Karpas-422 (cell line): Measurements from ENCODE around the gene TXN2. TPM values are rescaled to one million over a fixed set of nuclear protein-coding genes. Genes with fewer than 3 reads are reported as not detected.
"Not testable (repeated sequence)": the region's sequence is repeated elsewhere in the genome, so short reads cannot be mapped to it uniquely, and the experiment has no call there.

Experiments
- DNase-seq: peaks from one replicate; pipeline ENCODE4 v3.0.0-alpha.2; 2015
- H2AFZ ChIP-seq: fragments of 200-600 bp; sonication (generic); 2 replicates; pipeline ENCODE4 v1.6.1; 2014; ENCODE audit warnings: antibody characterized with exemption, low read length, mixed read lengths
- H3K27ac ChIP-seq: fragments of 200-600 bp; sonication (generic); 2 replicates; pipeline ENCODE4 v1.5.1; 2014; ENCODE audit warnings: mild to moderate bottlenecking, low read length, moderate library complexity
- H3K27me3 ChIP-seq: fragments of 200-600 bp; sonication (generic); 2 replicates; pipeline ENCODE4 v1.6.1; 2014; ENCODE audit warnings: low read length, mixed read lengths
- H3K36me3 ChIP-seq: fragments of 200-600 bp; sonication (generic); 2 replicates; pipeline ENCODE4 v1.6.1; 2014; ENCODE audit warnings: low read length, mixed read lengths; ENCODE audit not compliant: insufficient read depth
- H3K4me1 ChIP-seq: fragments of 200-600 bp; sonication (generic); 2 replicates; pipeline ENCODE4 v1.6.1; 2014; ENCODE audit warnings: mild to moderate bottlenecking, low read length, mixed read lengths
- H3K4me2 ChIP-seq: fragments of 200-600 bp; sonication (generic); 2 replicates; pipeline ENCODE4 v1.6.1; 2014; ENCODE audit warnings: low read length, low read depth, mild to moderate bottlenecking; ENCODE audit not compliant: poor library complexity, severe bottlenecking
- H3K4me3 ChIP-seq: fragments of 200-600 bp; sonication (generic); 2 replicates; pipeline ENCODE4 v1.5.1; 2014; ENCODE audit warnings: mild to moderate bottlenecking, antibody characterized with exemption, low read length, mixed read lengths
- H3K79me2 ChIP-seq: fragments of 200-600 bp; sonication (generic); 2 replicates; pipeline ENCODE4 v1.6.1; 2014; ENCODE audit warnings: mild to moderate bottlenecking, low read length, mixed read lengths
- H3K9ac ChIP-seq: fragments of 200-600 bp; sonication (generic); 2 replicates; pipeline ENCODE4 v1.6.0; 2014; ENCODE audit warnings: low read length
- H3K9me2 ChIP-seq: fragments of 200-600 bp; sonication (generic), shearing (Covaris generic); replicated peaks from 2 replicates; pipeline ENCODE4 v1.6.0; 2014; ENCODE audit warnings: mild to moderate bottlenecking, low read length, moderate library complexity; ENCODE audit not compliant: insufficient read depth
- H3K9me3 ChIP-seq: fragments of 300-700, 200-600 bp; sonication (generic); 2 replicates; pipeline ENCODE4 v1.6.1; 2014; ENCODE audit warnings: low read length, mixed read lengths
- H4K20me1 ChIP-seq: fragments of 200-600 bp; sonication (generic); 2 replicates; pipeline ENCODE4 v1.6.1; 2014; ENCODE audit warnings: mild to moderate bottlenecking, antibody characterized with exemption, low read length, low read depth; ENCODE audit not compliant: insufficient read depth
- total RNA-seq: library from RNA; depleted of rRNA; stranded (reverse); fragments of >200 nt; shearing (Covaris generic); gene quantifications from 2 replicates; pipeline ENCODE4 v1.2.3, GENCODE V29; 2014; ENCODE audit warnings: low replicate concordance

Gene TXN2
- total RNA-seq, 1 experiment from 2014 or later = 26.7 TPM

DNA sequence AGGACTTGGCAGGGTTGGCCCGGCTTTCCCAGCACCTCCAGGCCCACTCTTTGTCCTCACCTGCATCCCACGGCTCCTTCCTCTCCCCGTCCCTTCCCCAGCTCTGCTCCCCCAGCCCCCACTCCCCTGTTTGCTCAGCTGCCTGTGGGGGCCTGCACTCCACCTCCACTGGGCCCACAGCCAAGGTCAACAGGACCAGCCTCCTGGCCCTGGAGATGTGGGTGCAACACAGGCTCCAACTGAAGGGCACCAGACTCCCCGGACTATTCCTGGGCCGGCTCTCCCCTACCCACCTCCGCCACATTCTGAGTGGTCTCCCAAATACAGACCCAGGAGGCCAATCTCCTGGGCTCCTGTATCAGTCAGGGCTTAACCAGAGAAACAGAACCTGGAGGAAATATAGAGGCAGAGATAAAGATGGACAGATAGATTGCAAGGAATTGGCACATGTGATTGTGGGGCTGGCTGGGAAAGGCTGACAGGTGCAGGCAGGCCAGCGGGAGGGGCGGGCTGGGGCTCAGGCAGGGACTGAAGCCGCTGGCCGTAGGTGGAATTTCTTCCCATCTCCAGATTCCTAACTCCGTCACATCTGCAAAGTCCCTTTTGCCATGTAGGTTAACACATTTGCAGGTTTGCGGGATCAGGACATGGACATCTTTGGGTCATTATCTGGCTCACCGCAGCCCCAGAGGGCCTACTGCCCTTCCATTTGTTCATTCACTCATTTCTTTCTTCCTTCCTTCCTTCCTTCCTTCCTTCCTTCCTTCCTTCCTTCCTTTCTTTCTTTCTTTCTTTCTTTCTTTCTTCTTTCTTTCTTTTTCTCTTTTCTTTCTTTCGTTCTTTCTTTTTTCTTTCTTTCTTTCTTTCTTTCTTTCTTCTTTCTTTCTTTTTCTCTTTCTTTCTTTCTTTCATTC, 47.9 kb downstream of the TXN2 start:
- no peaks in the 10 kb centered on the region for H3K9me3 ChIP-seq
- H2AFZ ChIP-seq = no peak overlapping the region
- H3K4me1 ChIP-seq = 0 out of 2 replicates have a peak, but pooled peaks cover 6% of the 10 kb centered on the region
- no peaks in the 10 kb centered on the region for H3K79me2 ChIP-seq
- no peak overlapping the region for H3K4me2 ChIP-seq
- no peak overlapping the region for H3K4me3 ChIP-seq
- H3K9ac ChIP-seq = no peak overlapping the region
- H3K27me3 ChIP-seq = no peaks in the 10 kb centered on the region
- no peak overlapping the region for H3K27ac ChIP-seq
- H4K20me1 ChIP-seq = no peaks in the 10 kb centered on the region
- no peaks in the 10 kb centered on the region for H3K9me2 ChIP-seq
- DNase-seq = no peak
- no peaks in the 10 kb centered on the region for H3K36me3 ChIP-seq

DNA sequence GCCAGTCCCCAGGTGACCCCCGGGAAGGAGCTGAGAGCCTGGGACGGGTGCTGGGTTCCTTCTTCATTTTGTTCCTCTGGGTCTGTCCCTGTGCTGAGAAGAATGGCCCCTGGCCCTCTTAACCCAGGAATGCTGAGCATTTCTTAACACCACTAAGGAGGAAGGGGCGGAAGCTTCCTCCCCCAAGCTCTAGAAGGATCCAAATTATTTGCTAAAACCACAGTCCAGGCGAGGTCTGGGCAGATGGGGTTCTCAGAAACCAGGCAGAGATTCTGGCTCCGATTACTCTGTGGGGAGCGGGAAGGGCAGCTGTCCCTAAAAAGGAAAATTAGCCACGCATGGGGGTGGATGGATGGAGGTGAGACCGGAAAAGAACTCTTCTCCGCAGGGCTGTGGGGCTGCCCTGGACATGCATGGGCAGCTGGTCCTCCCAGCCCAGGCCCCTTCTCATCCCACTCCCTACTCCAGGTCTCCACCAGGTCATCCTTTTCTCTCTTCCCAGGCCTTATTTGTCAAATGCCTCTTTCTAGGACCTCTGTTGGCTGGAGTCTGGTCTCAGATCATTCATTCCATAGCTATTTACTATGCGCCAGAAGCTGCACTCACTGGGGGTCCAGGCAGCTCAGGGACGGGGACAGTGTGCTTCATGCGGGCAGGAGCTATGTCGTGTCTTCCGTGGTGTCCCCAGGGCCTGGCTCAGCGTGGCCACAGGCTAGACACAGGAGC, 48.7 kb downstream of the TXN2 start:
- no peak overlapping the region for H3K4me3 ChIP-seq
- no peaks in the 10 kb centered on the region for H4K20me1 ChIP-seq
- H3K79me2 ChIP-seq = no peaks in the 10 kb centered on the region
- H3K27ac ChIP-seq = no peak overlapping the region
- no peak for DNase-seq
- H3K9me2 ChIP-seq = no peaks in the 10 kb centered on the region
- 0 out of 2 replicates have a peak, but pooled peaks cover 6% of the 10 kb centered on the region for H3K4me1 ChIP-seq
- no peak overlapping the region for H3K9ac ChIP-seq
- H3K9me3 ChIP-seq = no peaks in the 10 kb centered on the region
- no peaks in the 10 kb centered on the region for H3K27me3 ChIP-seq
- no peak overlapping the region for H3K4me2 ChIP-seq
- no peak overlapping the region for H2AFZ ChIP-seq
- no peaks in the 10 kb centered on the region for H3K36me3 ChIP-seq

DNA sequence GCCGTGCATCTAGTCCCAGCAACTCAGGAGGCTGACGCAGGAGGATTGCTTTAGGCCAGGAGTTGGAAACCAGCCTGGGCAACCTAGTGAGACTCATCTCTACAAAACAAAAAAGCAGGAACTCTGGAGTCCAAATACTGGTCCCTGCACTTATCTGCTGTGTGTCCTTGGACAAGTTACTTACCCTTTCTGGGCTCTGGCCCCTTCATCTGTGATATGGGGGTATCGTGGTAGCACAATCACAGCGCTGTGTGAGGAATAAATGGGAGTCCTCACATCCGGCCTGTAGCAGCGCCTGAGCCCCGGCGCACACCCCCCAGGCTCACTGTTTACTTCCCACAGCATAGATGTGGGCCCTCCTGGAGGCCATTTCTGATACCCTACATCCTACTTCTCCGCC, 49.5 kb downstream of the TXN2 start:
- Histone ChIP-seq H3K79me2 (no peaks in the 10 kb centered on the region), H3K9ac (no peak overlapping the region), H3K36me3 (no peaks in the 10 kb centered on the region), H4K20me1 (no peaks in the 10 kb centered on the region), H3K4me2 (no peak overlapping the region), H2AFZ (no peak overlapping the region), H3K27me3 (no peaks in the 10 kb centered on the region), H3K9me2 (no peaks in the 10 kb centered on the region), H3K4me1 (0 out of 2 replicates have a peak, but pooled peaks cover 6% of the 10 kb centered on the region), H3K4me3 (no peak overlapping the region), H3K27ac (no peak overlapping the region), H3K9me3 (no peaks in the 10 kb centered on the region)
- DNase-seq = no peak

DNA sequence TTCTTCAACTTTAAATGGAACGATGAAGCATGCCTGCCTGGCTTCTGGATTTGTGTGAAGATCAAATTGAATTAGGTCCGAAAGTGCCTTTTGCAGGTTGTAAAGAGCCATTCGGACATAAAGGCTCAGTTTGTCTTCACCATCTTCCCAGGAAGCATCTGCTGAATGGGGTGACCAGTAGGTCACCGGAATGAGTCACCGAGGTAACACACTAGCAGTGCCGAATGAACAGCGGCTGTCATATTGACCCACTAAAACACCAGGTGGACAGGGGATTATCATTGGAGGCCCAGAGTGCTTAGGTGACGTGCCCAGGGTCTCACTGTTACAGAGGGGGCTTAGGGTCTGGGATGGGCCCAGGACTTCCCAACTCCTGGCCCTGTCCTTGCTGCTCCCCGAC, 50.6 kb downstream of the TXN2 start:
- Histone ChIP-seq H3K4me1 (peaks cover 12% of the 10 kb centered on the region), H3K9me3 (no peaks in the 10 kb centered on the region), H3K79me2 (no peaks in the 10 kb centered on the region), H3K4me3 (no peak overlapping the region), H3K9me2 (no peaks in the 10 kb centered on the region), H3K36me3 (no peaks in the 10 kb centered on the region), H3K9ac (no peak overlapping the region), H3K27me3 (no peaks in the 10 kb centered on the region), H4K20me1 (no peaks in the 10 kb centered on the region), H2AFZ (no peak overlapping the region), H3K4me2 (no peak overlapping the region), H3K27ac (no peak overlapping the region)
- no peak for DNase-seq

DNA sequence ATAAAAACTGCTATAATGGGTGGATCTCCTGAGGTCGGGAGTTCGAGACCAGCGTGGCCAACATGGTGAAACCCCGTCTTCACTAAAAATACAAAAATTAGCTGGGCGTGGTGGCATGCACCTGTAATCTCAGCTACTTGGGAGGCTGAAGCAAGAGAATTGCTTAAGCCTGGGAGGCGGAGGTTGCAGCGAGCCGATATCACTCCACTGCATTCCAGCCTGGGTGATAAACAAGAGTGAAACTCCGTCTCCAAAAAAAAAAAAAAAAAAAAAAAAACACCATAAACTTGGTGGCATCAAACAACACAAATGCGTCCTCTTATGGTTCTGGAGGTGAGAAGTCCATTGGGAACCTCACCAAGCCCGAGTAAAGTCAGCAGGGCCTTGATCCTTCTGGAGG, 53.5 kb downstream of the TXN2 start:
- not testable (repeated sequence) for H3K27ac ChIP-seq, H3K27me3 ChIP-seq, H3K36me3 ChIP-seq, H3K9me2 ChIP-seq, H3K9ac ChIP-seq, H2AFZ ChIP-seq, H3K4me2 ChIP-seq, DNase-seq, H3K79me2 ChIP-seq, H3K9me3 ChIP-seq, H4K20me1 ChIP-seq, H3K4me3 ChIP-seq
- H3K4me1 ChIP-seq = peaks cover 18% of the 10 kb centered on the region

DNA sequence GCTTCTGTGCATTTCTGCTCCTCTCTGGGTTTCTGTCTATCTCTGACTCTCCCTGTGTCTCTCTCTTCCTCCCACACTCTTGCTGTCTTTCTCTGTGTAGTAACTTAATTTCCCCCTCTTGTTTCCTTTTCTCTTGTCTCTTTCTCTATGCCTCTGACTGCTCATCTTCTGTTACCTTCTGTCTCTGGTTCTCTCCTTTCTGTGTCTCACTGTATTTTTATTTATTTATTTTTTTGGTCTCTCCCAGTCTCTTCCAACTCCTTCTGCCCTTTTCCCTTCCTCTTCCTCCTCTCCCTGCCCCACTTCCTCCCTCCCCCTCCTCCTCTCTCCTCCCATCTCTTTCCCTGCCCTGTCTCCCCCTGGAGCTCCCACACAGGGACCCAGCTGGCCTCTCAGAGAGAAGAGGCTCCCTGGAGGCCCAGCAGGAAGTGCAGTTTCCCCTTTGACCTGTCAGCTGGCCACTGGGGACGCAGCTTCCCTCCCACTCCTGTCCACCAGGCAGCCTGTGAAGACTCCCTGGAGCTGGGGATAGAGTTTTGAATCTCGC, 55.4 kb downstream of the TXN2 start:
- H3K4me2 ChIP-seq = peak overlapping the region; percentile 32
- H3K4me3 ChIP-seq = no peak overlapping the region
- peaks cover 27% of the 10 kb centered on the region for H3K4me1 ChIP-seq
- H3K36me3 ChIP-seq = no peaks in the 10 kb centered on the region
- peak; percentile 54 for DNase-seq
- H3K79me2 ChIP-seq = no peaks in the 10 kb centered on the region
- no peak overlapping the region for H3K9ac ChIP-seq
- no peak overlapping the region for H3K27ac ChIP-seq
- H3K27me3 ChIP-seq = no peaks in the 10 kb centered on the region
- H3K9me2 ChIP-seq = no peaks in the 10 kb centered on the region
- no peak overlapping the region for H2AFZ ChIP-seq
- H3K9me3 ChIP-seq = no peaks in the 10 kb centered on the region
- 0 out of 2 replicates have a peak, but pooled peaks cover 6% of the 10 kb centered on the region for H4K20me1 ChIP-seq

DNA sequence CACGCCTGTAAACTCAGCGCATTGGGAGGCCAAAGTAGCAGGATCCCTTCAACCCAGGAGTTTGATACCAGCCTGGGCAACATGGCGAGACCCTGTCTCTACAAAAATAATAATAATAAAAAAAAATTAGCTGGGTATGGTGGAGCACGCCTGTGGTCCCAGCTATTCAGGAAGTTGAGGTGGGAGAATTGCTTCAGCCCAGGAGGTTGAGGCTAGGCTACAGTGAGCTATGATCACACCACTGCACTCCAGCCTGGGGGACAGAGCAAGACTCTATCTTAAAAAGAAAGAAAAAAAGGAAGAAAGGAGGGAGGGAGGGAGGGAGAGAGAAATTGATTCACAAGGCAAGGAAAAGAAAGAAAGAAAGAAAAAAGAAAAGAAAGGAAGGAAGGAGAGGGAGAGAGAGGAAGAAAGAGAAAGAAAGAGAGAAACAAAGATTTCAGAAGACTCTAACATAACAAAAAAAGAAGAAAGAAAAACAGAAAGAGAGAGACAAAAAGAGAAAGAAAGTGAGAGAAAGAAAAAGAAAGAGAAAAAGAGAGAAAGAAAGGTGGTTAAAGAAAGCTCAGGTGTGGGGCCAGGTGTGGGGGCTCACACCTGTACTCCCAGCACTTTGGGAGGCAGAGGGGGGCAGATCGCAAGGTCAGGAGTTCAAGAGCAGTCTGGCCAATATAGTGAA, 56.4 kb downstream of the TXN2 start:
- Histone ChIP-seq H3K4me2 (no peak overlapping the region), H4K20me1 (0 out of 2 replicates have a peak, but pooled peaks cover 6% of the 10 kb centered on the region), H3K36me3 (no peaks in the 10 kb centered on the region), H3K4me3 (no peak overlapping the region), H3K9me2 (no peaks in the 10 kb centered on the region), H2AFZ (no peak overlapping the region), H3K4me1 (peaks cover 27% of the 10 kb centered on the region), H3K9ac (no peak overlapping the region), H3K27ac (no peak overlapping the region), H3K79me2 (no peaks in the 10 kb centered on the region), H3K9me3 (no peaks in the 10 kb centered on the region), H3K27me3 (no peaks in the 10 kb centered on the region)
- no peak for DNase-seq

DNA sequence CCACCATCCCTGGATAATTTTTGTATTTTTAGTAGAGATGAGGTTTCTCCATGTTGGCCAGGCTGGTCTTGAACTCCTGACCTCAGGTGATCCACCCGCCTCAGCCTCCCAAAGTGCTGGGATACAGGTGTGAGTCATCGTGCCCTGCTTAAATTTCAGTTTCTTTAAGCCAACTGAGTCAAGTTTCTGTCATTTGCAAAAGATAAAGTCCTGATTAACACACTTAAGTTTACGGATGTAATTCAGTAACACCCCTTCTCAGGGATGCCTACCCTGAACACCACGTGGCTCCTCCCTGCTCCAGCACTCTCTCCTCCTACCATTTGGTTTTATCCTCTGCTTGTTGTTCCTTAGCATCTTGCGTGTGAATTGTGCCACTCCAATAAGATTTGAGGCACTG, 57.0 kb downstream of the TXN2 start:
- not testable (repeated sequence) for H3K4me2 ChIP-seq, H3K27me3 ChIP-seq, H3K27ac ChIP-seq, H2AFZ ChIP-seq, H3K9ac ChIP-seq, H3K36me3 ChIP-seq, H3K4me3 ChIP-seq, DNase-seq, H3K79me2 ChIP-seq, H3K9me2 ChIP-seq, H4K20me1 ChIP-seq, H3K9me3 ChIP-seq
- peaks cover 28% of the 10 kb centered on the region for H3K4me1 ChIP-seq
